CD4-positive, alpha-beta T cell (primary cell): ENCODE measurements around the gene SNRNP25. TPM values are rescaled to one million over a fixed set of nuclear protein-coding genes. Genes with fewer than 3 reads are reported as not detected.

Experiments
- ATAC-seq: fragments of 200-7000 bp; cut with Tn5 transposase; one replicate; pipeline ENCODE4 v1.10.0; 2022; ENCODE audit warnings: mild to moderate bottlenecking; ENCODE audit not compliant: poor library complexity
- CTCF ChIA-PET: fragments of 350-600 bp; sonication (Branson Sonifier 250); formaldehyde crosslinking; loops from one replicate; lab custom pipeline; 2021; ENCODE audit warnings: antibody characterized with exemption, inconsistent platforms; lab: Charles Lee
- POLR2A ChIA-PET: fragments of 350-600 bp; sonication (Branson Sonifier 250); formaldehyde crosslinking; loops from one replicate; lab custom pipeline; 2021; ENCODE audit warnings: antibody characterized with exemption, inconsistent platforms; lab: Charles Lee
- DNase-seq, 14 experiments: peaks; one replicate each; pipeline ENCODE4 v3.0.0-alpha.2; 2013 to 2020; ENCODE audit warnings: mixed read lengths in 2 of 14
- H3K27ac ChIP-seq, 2 donors: one replicate each; pipeline versions ENCODE4 v1.5.1 to v1.7.0; 2013; ENCODE audit warnings: low read length in 2 of 2, low read depth in 1 of 2, mild to moderate bottlenecking in 1 of 2
- H3K27me3 ChIP-seq, 2 experiments: 1 replicate in 1 of 2; 2 replicates in 1 of 2; pipeline versions ENCODE4 v1.6.1 to v1.7.0; 2013; ENCODE audit warnings: low read length in 2 of 2, control low read depth in 1 of 2, mild to moderate bottlenecking in 1 of 2, moderate library complexity in 1 of 2; ENCODE audit not compliant: insufficient read depth in 2 of 2, control insufficient read depth in 1 of 2
- H3K36me3 ChIP-seq: one replicate; pipeline ENCODE4 v1.6.1; 2013; ENCODE audit warnings: low read length, control low read depth; ENCODE audit not compliant: insufficient read depth
- H3K4me1 ChIP-seq: one replicate; pipeline ENCODE4 v1.6.1; 2013; ENCODE audit warnings: low read length, control low read depth; ENCODE audit not compliant: insufficient read depth
- H3K4me3 ChIP-seq: one replicate; pipeline ENCODE4 v1.5.1; 2013; ENCODE audit warnings: mild to moderate bottlenecking, low read length, moderate library complexity
- H3K9me3 ChIP-seq, 2 experiments: 1 replicate in 1 of 2; 2 replicates in 1 of 2; pipeline versions ENCODE4 v1.6.1 to v1.7.0; 2013; ENCODE audit warnings: low read length in 2 of 2, mild to moderate bottlenecking in 2 of 2, control low read depth in 1 of 2, moderate library complexity in 1 of 2; ENCODE audit not compliant: control insufficient read depth in 1 of 2, insufficient read depth in 1 of 2
- H3K27ac Mint-ChIP-seq: one replicate; pipeline ENCODE4 v1.8.0; 2020; ENCODE audit warnings: mixed read lengths
- H3K27me3 Mint-ChIP-seq: one replicate; pipeline ENCODE4 v1.8.0; 2021; ENCODE audit warnings: mixed read lengths
- H3K36me3 Mint-ChIP-seq: one replicate; pipeline ENCODE4 v1.8.0; 2021; ENCODE audit warnings: low read depth, mixed read lengths
- H3K4me1 Mint-ChIP-seq: one replicate; pipeline ENCODE4 v1.8.0; 2021; ENCODE audit warnings: low read depth, mixed read lengths
- H3K4me3 Mint-ChIP-seq: one replicate; pipeline ENCODE4 v1.8.0; 2020; ENCODE audit warnings: mild to moderate bottlenecking, mixed read lengths
- H3K9me3 Mint-ChIP-seq: one replicate; pipeline ENCODE4 v1.8.0; 2020; ENCODE audit warnings: mixed read lengths
- CTCF ChIP-seq: fragments of 200-600 bp; IDR thresholded peaks from one replicate; pipeline ENCODE4 v1.8.0; 2022; ENCODE audit warnings: antibody characterized with exemption, mild to moderate bottlenecking
- intact Hi-C, 2 experiments: fragments of 100-400 bp; cut with DNase I in 1 of 2; cut with micrococcal nuclease in 1 of 2; formaldehyde crosslinking; loops; one replicate each; pipeline versions ENCODE4 v1.15.1 to v1.9.0; 2023 to 2025; cut with DNase I, micrococcal nuclease
- total RNA-seq, 174 experiments: library from RNA in 2 of 174; stranded (reverse) in 2 of 174; gene quantifications; one replicate each; pipeline ENCODE4 v1.2.3 and lab custom pipeline; 2021 to 2026

SNRNP25 gene
- total RNA-seq, 2 experiments from 2014 or later: 4.8 to 5.1 TPM

DNA sequence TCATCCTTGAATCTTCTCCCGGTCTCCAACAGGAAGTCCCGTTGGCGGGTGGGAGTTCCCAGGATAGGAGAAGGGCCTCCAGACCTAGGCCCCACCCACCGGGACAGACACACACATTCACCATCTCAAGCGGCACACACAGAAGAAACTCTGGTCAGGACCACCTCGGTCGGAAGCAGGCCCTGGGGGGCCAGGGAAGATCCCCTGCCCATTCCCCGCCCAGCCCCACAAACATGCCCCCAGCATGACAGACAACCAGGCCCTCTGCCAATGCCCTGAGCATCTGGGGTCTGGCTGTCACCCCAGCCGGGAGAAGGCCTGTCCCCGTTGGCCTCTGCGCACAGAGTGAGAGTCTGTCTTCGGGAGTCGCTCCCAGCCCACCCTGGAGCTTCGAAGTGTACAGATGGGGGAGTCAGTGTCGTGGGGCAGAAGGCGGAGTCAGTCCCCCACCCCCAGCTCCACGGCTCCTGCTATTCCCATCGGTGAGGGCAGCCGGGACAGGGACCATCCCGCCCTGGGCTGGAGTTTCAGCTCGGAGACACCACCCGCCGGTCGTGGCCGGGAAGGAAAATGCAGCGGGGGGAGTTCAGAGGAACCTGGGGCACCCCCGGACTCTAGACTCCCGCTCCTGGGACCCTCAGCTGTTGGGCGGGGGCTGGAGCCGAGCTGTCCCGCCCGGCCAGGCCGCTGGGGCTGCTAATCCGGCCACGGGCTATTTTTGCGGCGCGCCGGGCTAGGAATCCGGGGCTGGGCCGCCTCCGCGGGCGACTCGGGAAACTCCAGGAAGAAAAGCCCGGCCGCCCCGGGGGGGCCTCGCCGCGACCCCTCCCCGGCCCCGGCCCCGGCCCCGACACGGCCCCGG, 18.1 kb downstream of the SNRNP25 start:
- TF ChIP-seq CTCF: no peak
- no peaks in the 10 kb centered on the region for H3K36me3 Mint-ChIP-seq

DNA sequence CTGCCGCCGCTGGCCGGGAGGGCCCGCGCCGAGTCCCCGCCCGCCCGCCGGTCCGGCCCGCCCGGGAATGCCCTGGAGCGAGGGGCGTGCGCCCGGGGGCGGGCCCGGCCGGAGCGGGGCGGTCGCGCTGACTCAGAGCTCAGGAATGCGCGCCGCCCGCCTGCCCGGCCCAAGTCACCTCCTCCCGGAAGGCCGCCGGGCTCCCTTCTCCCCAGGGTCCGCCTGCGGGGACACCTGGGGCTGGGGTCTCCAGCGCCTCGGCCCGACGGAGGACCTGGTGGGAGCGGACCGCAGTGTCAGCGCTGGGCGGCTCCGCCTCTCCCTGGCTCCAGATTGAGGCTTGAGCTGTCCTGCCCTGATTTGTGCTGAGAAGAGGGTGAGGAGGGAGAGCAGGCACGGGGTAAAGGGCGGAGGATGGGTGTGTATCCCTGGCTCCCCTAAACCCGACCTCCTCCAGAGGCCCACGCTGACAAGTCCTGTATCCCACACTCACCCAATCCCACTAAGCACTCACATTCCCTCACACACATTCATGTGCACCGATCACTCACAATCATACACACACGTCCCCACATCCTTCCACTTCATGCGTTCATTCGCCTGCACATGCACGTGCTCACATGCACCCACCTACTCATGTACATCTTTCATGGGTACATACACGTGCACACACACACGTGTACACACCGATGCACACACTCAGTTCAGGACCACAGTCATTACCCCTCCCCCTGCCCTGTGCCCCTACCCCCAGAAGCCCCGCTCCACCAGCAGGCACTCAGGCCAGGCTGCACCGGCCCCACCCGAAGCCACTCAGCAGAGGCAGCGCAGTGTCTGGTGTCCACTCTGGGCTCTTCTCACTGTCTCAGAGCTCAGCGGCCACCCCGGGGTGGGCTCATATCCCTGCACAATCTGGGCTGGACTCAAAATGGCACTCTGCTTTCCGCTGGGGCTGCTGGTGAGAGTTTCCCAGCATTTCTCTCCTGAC, 19.2 kb downstream of the SNRNP25 start, which contains the start of gene RHBDF1:
TSS of gene RHBDF1 (minus strand) at position 71 of the 988 bp plus-strand sequence. CDS start 7,616 bp downstream, outside the sequence.
- ChIA-PET POLR2A (no interaction called here), CTCF (interaction anchor here (1.7 kb wide), 1 partner anchor 24 kb away, joined by 11 read pairs; no protein-coding TSS in a partner anchor)
- Histone ChIP-seq H3K27me3 (peaks cover 19 to 39% of the 10 kb centered on the region in 2 experiments), H3K36me3 (no peaks in the 10 kb centered on the region), H3K9me3 (peaks cover 0 to 12% of the 10 kb centered on the region in 2 experiments), H3K4me1 (peaks cover 31% of the 10 kb centered on the region), H3K4me3 (no peak within 1 kb of the TSS), H3K27ac (no peak within 1 kb of the TSS)
- intact Hi-C loops: no loop called here
- no peak for TF ChIP-seq CTCF
- H3K27ac Mint-ChIP-seq: no peak within 1 kb of the TSS
- DNase-seq (peak in 1 of 14 experiments; percentile 37), ATAC-seq (no peak)
- peaks cover 26% of the 10 kb centered on the region for H3K4me1 Mint-ChIP-seq
- H3K36me3 Mint-ChIP-seq: no peaks in the 10 kb centered on the region
- H3K4me3 Mint-ChIP-seq: peak within 1 kb of the TSS; percentile 36
- no peaks in the 10 kb centered on the region for H3K9me3 Mint-ChIP-seq
- H3K27me3 Mint-ChIP-seq: peaks cover 52% of the 10 kb centered on the region

More for the DNA sequence above, 18.1 kb downstream of the SNRNP25 start:
- Histone ChIP-seq H3K4me1 (peaks cover 21% of the 10 kb centered on the region), H3K36me3 (no peaks in the 10 kb centered on the region), H3K9me3 (peaks cover 0 to 12% of the 10 kb centered on the region in 2 experiments), H3K27ac (no peak overlapping the region), H3K27me3 (peaks cover 20 to 39% of the 10 kb centered on the region in 2 experiments), H3K4me3 (no peak overlapping the region)
- no peak for DNase-seq
- intact Hi-C loops: no loop called here
- Mint-ChIP-seq H3K9me3 (no peaks in the 10 kb centered on the region), H3K27me3 (peaks cover 56% of the 10 kb centered on the region), H3K27ac (no peak overlapping the region), H3K4me3 (no peak overlapping the region), H3K4me1 (peaks cover 19% of the 10 kb centered on the region)
- POLR2A ChIA-PET: no interaction called here
- CTCF ChIA-PET: interaction anchor here (1.7 kb wide), 1 partner anchor 25 kb away, joined by 11 read pairs; no protein-coding TSS in a partner anchor
- no peak for ATAC-seq
